Astrocyte of the spinal cord (primary cell): ENCODE measurements around the gene AGAP2.
"Not testable (repeated sequence)": the region's sequence is repeated elsewhere in the genome, so short reads cannot be mapped to it uniquely, and the experiment has no call there.

Experiments
- DNase-seq: peaks from one replicate; pipeline ENCODE4 v3.0.0; 2011; ENCODE audit warnings: low read depth, low spot score
- H3K4me3 ChIP-seq: 2 replicates; pipeline ENCODE4 v1.5.1; 2011; ENCODE audit warnings: low read depth, mild to moderate bottlenecking, low read length, moderate library complexity
- in situ Hi-C: cut with HindIII; loops from 2 replicates; pipeline ENCODE4 v1.10.0; 2017; ENCODE audit warnings: low sequenced_read_pairs
- TF ChIP-seq, protein P1 (sequence below): IDR thresholded peaks from 2 replicates; pipeline ENCODE4 v1.5.1; 2012; ENCODE audit warnings: low read depth, mild to moderate bottlenecking, low read length, inconsistent platforms

The AGAP2 gene

GRCh38 chr12:57717846-57718640 lies 20.5 kb downstream of the AGAP2 start:
- H3K4me3 ChIP-seq = no peak overlapping the region
- DNase-seq = no peak
- in situ Hi-C loops = no loop called here
- TF ChIP-seq, protein P1, sequence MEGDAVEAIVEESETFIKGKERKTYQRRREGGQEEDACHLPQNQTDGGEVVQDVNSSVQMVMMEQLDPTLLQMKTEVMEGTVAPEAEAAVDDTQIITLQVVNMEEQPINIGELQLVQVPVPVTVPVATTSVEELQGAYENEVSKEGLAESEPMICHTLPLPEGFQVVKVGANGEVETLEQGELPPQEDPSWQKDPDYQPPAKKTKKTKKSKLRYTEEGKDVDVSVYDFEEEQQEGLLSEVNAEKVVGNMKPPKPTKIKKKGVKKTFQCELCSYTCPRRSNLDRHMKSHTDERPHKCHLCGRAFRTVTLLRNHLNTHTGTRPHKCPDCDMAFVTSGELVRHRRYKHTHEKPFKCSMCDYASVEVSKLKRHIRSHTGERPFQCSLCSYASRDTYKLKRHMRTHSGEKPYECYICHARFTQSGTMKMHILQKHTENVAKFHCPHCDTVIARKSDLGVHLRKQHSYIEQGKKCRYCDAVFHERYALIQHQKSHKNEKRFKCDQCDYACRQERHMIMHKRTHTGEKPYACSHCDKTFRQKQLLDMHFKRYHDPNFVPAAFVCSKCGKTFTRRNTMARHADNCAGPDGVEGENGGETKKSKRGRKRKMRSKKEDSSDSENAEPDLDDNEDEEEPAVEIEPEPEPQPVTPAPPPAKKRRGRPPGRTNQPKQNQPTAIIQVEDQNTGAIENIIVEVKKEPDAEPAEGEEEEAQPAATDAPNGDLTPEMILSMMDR = no peak

- no peak for DNase-seq
- TF ChIP-seq, protein P1 = no peak
- H3K4me3 ChIP-seq = no peak overlapping the region
- in situ Hi-C loops = no loop called here
Measured at GRCh38 chr12:57717131-57717530, 21.4 kb downstream of the AGAP2 start.

- H3K4me3 ChIP-seq = no peak overlapping the region
Measured at GRCh38 chr12:57716305-57716704, 22.2 kb downstream of the AGAP2 start.

GRCh38 chr12:57715786-57716185 lies 22.8 kb downstream of the AGAP2 start:
- in situ Hi-C loops = no loop called here
- no peak for DNase-seq
- TF ChIP-seq, protein P1 = no peak
- H3K4me3 ChIP-seq = no peak overlapping the region

More at GRCh38 chr12:57716305-57716704, 22.2 kb downstream of the AGAP2 start:
- TF ChIP-seq, protein P1 = no peak
- in situ Hi-C loops = no loop called here
- DNase-seq = no peak

GRCh38 chr12:57715036-57715748 lies 23.4 kb downstream of the AGAP2 start:
- in situ Hi-C loops, H3K4me3 ChIP-seq, DNase-seq: not testable (repeated sequence)

- no peak overlapping the region for H3K4me3 ChIP-seq
- in situ Hi-C loops = no loop called here
- DNase-seq = no peak
- TF ChIP-seq, protein P1 = no peak
Measured at GRCh38 chr12:57713209-57713608, 25.3 kb downstream of the AGAP2 start.

DNA sequence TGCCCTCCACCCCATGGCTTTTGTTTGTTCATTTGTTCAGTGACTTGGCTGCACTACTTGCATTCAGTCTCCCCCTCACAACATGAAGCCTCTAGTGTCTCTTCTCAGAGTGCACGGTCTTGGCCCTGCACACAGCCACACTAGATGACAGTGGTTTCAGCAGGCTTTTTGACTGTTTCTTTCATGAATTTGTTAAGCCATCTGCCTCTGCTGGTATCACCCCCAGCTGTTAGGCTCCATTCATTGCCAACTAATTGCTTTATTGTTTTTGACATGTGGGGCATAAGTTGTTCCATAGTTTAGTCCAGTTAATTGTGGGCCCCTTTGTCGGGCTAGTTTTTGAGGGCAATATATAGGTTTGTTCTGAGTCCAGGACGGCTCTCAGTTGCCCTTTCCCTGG lies 25.8 kb downstream of the AGAP2 start:
- in situ Hi-C loops = no loop called here
- H3K4me3 ChIP-seq = no peak overlapping the region
- no peak for DNase-seq
- TF ChIP-seq, protein P1 = no peak
